Vagina (tissue), 2 donors: ENCODE data around the gene EGFLAM.

ENCODE experiments used
- POLR2A ChIP-seq, 2 donors: fragments of 450-650 bp; IDR thresholded peaks; one replicate each; pipeline ENCODE4 v1.6.1; 2017; ENCODE audit warnings: antibody characterized with exemption in 2 of 2, mild to moderate bottlenecking in 2 of 2, moderate library complexity in 2 of 2
- POLR2AphosphoS5 ChIP-seq, 2 donors: sonication (generic); formaldehyde crosslinking; IDR thresholded peaks; one replicate each; pipeline ENCODE4 v1.9.0; 2017; ENCODE audit warnings: antibody characterized with exemption in 2 of 2, mild to moderate bottlenecking in 2 of 2, low read depth in 1 of 2; ENCODE audit not compliant: insufficient read depth in 1 of 2

GRCh38 chr5:38469707-38470267, 211.4 kb downstream of the EGFLAM start:
- no peak for TF ChIP-seq POLR2AphosphoS5 (IDR thresholded peaks at IDR 0.05; ENCODE audit: insufficient read depth in 1 of 2, low read depth in 1 of 2)
- TF ChIP-seq POLR2A (IDR thresholded peaks at IDR 0.05), result no peak
